GM12878 (cell line): ENCODE measurements around the gene PDZRN4.

ENCODE experiments used
- CHD2 ChIP-seq: IDR thresholded peaks from 2 replicates; pipeline ENCODE4 v1.6.1; 2011; ENCODE audit warnings: low read depth, low read length, improper control_type of control experiment, borderline replicate concordance
- EP300 ChIP-seq, 2 experiments: fragments of 150-350 bp in 1 of 2; IDR thresholded peaks; 2 replicates each; pipeline ENCODE4 v1.6.1; 2011 to 2012; ENCODE audit warnings: low read depth in 2 of 2, low read length in 2 of 2, borderline replicate concordance in 1 of 2, improper control_type of control experiment in 1 of 2, inconsistent platforms in 1 of 2; ENCODE audit not compliant: control insufficient read depth in 1 of 2
- FOS ChIP-seq: IDR thresholded peaks from 3 replicates; pipeline ENCODE4 v1.6.1; 2011; ENCODE audit warnings: borderline replicate concordance; ENCODE audit not compliant: insufficient read length; ENCODE audit errors: extremely low read depth
- KDM1A ChIP-seq: fragments of 200-600 bp; sonication (generic); IDR thresholded peaks from 2 replicates; pipeline ENCODE4 v1.6.1; 2016; ENCODE audit warnings: borderline replicate concordance
- NFXL1 ChIP-seq: fragments of 450-650 bp; IDR thresholded peaks from 2 replicates; pipeline ENCODE4 v1.6.1; 2017; ENCODE audit warnings: antibody characterized with exemption, mild to moderate bottlenecking, borderline replicate concordance
- SUZ12 ChIP-seq: fragments of 200-600 bp; sonication (generic); IDR thresholded peaks from one replicate; pipeline ENCODE4 v1.6.1; 2018; ENCODE audit warnings: antibody characterized with exemption, mild to moderate bottlenecking; ENCODE audit not compliant: unreplicated experiment
- TBL1XR1 ChIP-seq: IDR thresholded peaks from 2 replicates; pipeline ENCODE4 v1.6.1; 2012; ENCODE audit warnings: low read depth, low read length, improper control_type of control experiment
- YY1 ChIP-seq: IDR thresholded peaks from 2 replicates; pipeline ENCODE4 v1.6.1; 2011; ENCODE audit warnings: low read depth, mild to moderate bottlenecking, low read length
- ZNF274 ChIP-seq: IDR thresholded peaks from one replicate; pipeline ENCODE4 v1.8.0; 2011; ENCODE audit not compliant: insufficient read length, insufficient read depth
- ZNF384 ChIP-seq: IDR thresholded peaks from 2 replicates; pipeline ENCODE4 v1.6.1; 2012; ENCODE audit warnings: low read depth, mild to moderate bottlenecking, low read length, improper control_type of control experiment, borderline replicate concordance
- TF ChIP-seq, protein P1 (sequence below): fragments of 450-650 bp; IDR thresholded peaks from 2 replicates; pipeline ENCODE4 v1.6.1; 2016; ENCODE audit warnings: mild to moderate bottlenecking
- TF ChIP-seq, protein P2 (sequence below): fragments of 450-650 bp; IDR thresholded peaks from 2 replicates; pipeline ENCODE4 v1.6.1; 2018; ENCODE audit warnings: mild to moderate bottlenecking, low read depth, moderate library complexity; ENCODE audit not compliant: partially characterized antibody
- TF ChIP-seq, protein P3 (sequence below): IDR thresholded peaks from 2 replicates; pipeline ENCODE4 v1.6.1; 2011; ENCODE audit warnings: low read depth, low read length, improper control_type of control experiment, borderline replicate concordance

DNA sequence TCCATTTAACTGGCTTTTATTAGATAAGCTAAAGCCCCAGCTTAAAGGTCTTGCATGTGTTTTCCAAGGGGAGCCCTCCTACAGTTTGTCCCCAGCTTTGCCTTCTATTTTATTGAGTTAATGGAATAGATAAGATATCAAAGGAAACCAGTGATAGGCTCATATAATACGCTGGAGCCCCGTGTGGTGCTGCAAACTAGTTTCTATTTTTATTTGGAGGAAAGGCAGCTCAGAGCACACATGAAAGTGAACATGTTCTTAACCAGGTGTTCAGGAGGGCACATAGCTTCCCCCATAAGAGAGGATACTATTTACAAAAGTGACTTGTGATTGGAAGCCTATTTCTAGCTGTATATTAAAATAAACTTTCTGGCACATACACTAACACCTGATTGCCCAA is 251.7 kb downstream of the PDZRN4 start:
- TF ChIP-seq CHD2 (no peak), SUZ12 (no peak), FOS (no peak), ZNF274 (no peak), TBL1XR1 (no peak), NFXL1 (no peak), KDM1A (no peak), YY1 (no peak), ZNF384 (no peak), EP300 (IDR thresholded peaks at IDR 0.05; ENCODE audit: borderline replicate concordance in 1 of 2, control insufficient read depth in 1 of 2, low read depth in 2 of 2, low read length in 2 of 2) (no peak)
- TF ChIP-seq, protein P1, sequence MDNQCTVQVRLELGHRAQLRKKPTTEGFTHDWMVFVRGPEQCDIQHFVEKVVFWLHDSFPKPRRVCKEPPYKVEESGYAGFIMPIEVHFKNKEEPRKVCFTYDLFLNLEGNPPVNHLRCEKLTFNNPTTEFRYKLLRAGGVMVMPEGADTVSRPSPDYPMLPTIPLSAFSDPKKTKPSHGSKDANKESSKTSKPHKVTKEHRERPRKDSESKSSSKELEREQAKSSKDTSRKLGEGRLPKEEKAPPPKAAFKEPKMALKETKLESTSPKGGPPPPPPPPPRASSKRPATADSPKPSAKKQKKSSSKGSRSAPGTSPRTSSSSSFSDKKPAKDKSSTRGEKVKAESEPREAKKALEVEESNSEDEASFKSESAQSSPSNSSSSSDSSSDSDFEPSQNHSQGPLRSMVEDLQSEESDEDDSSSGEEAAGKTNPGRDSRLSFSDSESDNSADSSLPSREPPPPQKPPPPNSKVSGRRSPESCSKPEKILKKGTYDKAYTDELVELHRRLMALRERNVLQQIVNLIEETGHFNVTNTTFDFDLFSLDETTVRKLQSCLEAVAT, result no peak
- TF ChIP-seq, protein P2, sequence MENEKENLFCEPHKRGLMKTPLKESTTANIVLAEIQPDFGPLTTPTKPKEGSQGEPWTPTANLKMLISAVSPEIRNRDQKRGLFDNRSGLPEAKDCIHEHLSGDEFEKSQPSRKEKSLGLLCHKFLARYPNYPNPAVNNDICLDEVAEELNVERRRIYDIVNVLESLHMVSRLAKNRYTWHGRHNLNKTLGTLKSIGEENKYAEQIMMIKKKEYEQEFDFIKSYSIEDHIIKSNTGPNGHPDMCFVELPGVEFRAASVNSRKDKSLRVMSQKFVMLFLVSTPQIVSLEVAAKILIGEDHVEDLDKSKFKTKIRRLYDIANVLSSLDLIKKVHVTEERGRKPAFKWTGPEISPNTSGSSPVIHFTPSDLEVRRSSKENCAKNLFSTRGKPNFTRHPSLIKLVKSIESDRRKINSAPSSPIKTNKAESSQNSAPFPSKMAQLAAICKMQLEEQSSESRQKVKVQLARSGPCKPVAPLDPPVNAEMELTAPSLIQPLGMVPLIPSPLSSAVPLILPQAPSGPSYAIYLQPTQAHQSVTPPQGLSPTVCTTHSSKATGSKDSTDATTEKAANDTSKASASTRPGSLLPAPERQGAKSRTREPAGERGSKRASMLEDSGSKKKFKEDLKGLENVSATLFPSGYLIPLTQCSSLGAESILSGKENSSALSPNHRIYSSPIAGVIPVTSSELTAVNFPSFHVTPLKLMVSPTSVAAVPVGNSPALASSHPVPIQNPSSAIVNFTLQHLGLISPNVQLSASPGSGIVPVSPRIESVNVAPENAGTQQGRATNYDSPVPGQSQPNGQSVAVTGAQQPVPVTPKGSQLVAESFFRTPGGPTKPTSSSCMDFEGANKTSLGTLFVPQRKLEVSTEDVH, result no peak
- TF ChIP-seq, protein P3, sequence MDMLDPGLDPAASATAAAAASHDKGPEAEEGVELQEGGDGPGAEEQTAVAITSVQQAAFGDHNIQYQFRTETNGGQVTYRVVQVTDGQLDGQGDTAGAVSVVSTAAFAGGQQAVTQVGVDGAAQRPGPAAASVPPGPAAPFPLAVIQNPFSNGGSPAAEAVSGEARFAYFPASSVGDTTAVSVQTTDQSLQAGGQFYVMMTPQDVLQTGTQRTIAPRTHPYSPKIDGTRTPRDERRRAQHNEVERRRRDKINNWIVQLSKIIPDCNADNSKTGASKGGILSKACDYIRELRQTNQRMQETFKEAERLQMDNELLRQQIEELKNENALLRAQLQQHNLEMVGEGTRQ, result no peak
